ENCODE results near the gene FXN.

- no peak for TF ChIP-seq NRF1 (IDR thresholded peaks at IDR 0.05; ENCODE audit: low read depth, low read length)
- TF ChIP-seq, protein P1, sequence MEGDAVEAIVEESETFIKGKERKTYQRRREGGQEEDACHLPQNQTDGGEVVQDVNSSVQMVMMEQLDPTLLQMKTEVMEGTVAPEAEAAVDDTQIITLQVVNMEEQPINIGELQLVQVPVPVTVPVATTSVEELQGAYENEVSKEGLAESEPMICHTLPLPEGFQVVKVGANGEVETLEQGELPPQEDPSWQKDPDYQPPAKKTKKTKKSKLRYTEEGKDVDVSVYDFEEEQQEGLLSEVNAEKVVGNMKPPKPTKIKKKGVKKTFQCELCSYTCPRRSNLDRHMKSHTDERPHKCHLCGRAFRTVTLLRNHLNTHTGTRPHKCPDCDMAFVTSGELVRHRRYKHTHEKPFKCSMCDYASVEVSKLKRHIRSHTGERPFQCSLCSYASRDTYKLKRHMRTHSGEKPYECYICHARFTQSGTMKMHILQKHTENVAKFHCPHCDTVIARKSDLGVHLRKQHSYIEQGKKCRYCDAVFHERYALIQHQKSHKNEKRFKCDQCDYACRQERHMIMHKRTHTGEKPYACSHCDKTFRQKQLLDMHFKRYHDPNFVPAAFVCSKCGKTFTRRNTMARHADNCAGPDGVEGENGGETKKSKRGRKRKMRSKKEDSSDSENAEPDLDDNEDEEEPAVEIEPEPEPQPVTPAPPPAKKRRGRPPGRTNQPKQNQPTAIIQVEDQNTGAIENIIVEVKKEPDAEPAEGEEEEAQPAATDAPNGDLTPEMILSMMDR (IDR thresholded peaks at IDR 0.05): no peak
- TF ChIP-seq NFIC (IDR thresholded peaks at IDR 0.05; ENCODE audit: borderline replicate concordance): no peak
- no peak for TF ChIP-seq SIN3A (IDR thresholded peaks at IDR 0.05; ENCODE audit: borderline replicate concordance, low read depth, low read length)
- TF ChIP-seq, protein P2, sequence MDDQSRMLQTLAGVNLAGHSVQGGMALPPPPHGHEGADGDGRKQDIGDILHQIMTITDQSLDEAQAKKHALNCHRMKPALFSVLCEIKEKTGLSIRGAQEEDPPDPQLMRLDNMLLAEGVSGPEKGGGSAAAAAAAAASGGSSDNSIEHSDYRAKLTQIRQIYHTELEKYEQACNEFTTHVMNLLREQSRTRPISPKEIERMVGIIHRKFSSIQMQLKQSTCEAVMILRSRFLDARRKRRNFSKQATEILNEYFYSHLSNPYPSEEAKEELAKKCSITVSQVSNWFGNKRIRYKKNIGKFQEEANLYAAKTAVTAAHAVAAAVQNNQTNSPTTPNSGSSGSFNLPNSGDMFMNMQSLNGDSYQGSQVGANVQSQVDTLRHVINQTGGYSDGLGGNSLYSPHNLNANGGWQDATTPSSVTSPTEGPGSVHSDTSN (IDR thresholded peaks at IDR 0.05): no peak
- no peak for TF ChIP-seq POLR2AphosphoS5 (IDR thresholded peaks at IDR 0.05; ENCODE audit: low read depth, low read length)
Measured at GRCh38 chr9:69003051-69003450, 32.5 kb upstream of the FXN start.
